GM19328 (cell line): ENCODE measurements around the gene PAQR7.

Source experiments
- ATAC-seq: cut with Tn5 transposase; IDR thresholded peaks from one replicate; pipeline ENCODE4 v1.9.1; 2021; ENCODE audit warnings: mild to moderate bottlenecking, moderate library complexity; ENCODE audit not compliant: unreplicated experiment

PAQR7 gene

GRCh38 chr1:25903986-25904385 is 28.5 kb upstream of the PAQR7 start:
- ATAC-seq, result no peak

GRCh38 chr1:25902462-25902861 is 27.0 kb upstream of the PAQR7 start:
- ATAC-seq, result no peak

GRCh38 chr1:25900219-25900618 is 24.7 kb upstream of the PAQR7 start:
- ATAC-seq, result no peak

- ATAC-seq, result no peak
These were observed 24.3 kb upstream of the PAQR7 start for GRCh38 chr1:25899792-25900191.

GRCh38 chr1:25898223-25899015 is 22.9 kb upstream of the PAQR7 start:
- ATAC-seq, result no peak

- ATAC-seq, result no peak
These were observed 22.2 kb upstream of the PAQR7 start for GRCh38 chr1:25897754-25898153.

- no peak for ATAC-seq
These were observed 20.8 kb upstream of the PAQR7 start for GRCh38 chr1:25896266-25896665.

GRCh38 chr1:25895365-25895990 is 20.0 kb upstream of the PAQR7 start:
- ATAC-seq, result peak; percentile 64

GRCh38 chr1:25893116-25893515 is 17.6 kb upstream of the PAQR7 start:
- no peak for ATAC-seq

- ATAC-seq, result no peak
These were observed 16.1 kb upstream of the PAQR7 start for GRCh38 chr1:25891606-25892005.

- ATAC-seq, result no peak
These were observed 14.9 kb upstream of the PAQR7 start for GRCh38 chr1:25890239-25891034.

- no peak for ATAC-seq
These were observed 14.0 kb upstream of the PAQR7 start for GRCh38 chr1:25889470-25889869.

GRCh38 chr1:25888426-25888987 is 13.0 kb upstream of the PAQR7 start:
- ATAC-seq, result no peak

GRCh38 chr1:25885602-25886001 is 10.1 kb upstream of the PAQR7 start:
- no peak for ATAC-seq

- ATAC-seq, result no peak
These were observed 5.8 kb upstream of the PAQR7 start for GRCh38 chr1:25881266-25881665.

- no peak for ATAC-seq
These were observed 5.0 kb upstream of the PAQR7 start for GRCh38 chr1:25880518-25880917.

GRCh38 chr1:25879675-25880074 is 4.2 kb upstream of the PAQR7 start:
- no peak for ATAC-seq

GRCh38 chr1:25878690-25879089 is 3.2 kb upstream of the PAQR7 start:
- no peak for ATAC-seq

- no peak for ATAC-seq
These were observed 1.6 kb upstream of the PAQR7 start for GRCh38 chr1:25877155-25877554.

- no peak for ATAC-seq
These were observed 1.2 kb upstream of the PAQR7 start for GRCh38 chr1:25876693-25877077.

- ATAC-seq, result peak; percentile 5
These were observed 566 bp upstream of the PAQR7 start for GRCh38 chr1:25875856-25876692.
